OCI-LY3 (cell line): Measurements from ENCODE around the gene TTC12.

Experiments
- EZH2phosphoT487 ChIP-seq: fragments of 200-600 bp; shearing (Covaris generic); IDR thresholded peaks from 2 replicates; pipeline ENCODE4 v1.6.1; 2018; ENCODE audit warnings: antibody characterized with exemption, mixed run types, low read depth
- TF ChIP-seq, protein P1 (sequence below): fragments of 200-600, 300-600 bp; sonication (generic); IDR thresholded peaks from 2 replicates; pipeline ENCODE4 v1.5.1; 2014; ENCODE audit warnings: antibody characterized with exemption, low read length, low read depth

DNA sequence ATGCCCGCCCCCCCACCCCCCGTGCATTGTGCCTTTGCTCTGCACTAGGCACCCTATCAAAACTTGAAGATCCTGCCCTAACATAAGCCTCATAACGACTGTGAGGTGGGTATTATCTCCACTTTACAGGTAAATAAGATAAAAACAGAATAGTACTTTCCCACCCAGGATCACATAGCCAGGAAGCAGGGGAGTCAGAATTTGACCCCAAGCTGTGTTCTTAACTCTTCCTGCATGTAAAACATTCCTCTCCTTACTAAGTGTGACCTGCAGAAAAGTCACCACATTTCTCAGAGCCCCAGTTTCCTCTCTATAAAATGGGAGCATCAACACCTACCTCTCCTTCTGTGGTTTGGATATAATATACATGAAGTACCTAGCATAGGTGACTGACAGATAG lies 55.0 kb downstream of the TTC12 start:
- TF ChIP-seq, protein P1, sequence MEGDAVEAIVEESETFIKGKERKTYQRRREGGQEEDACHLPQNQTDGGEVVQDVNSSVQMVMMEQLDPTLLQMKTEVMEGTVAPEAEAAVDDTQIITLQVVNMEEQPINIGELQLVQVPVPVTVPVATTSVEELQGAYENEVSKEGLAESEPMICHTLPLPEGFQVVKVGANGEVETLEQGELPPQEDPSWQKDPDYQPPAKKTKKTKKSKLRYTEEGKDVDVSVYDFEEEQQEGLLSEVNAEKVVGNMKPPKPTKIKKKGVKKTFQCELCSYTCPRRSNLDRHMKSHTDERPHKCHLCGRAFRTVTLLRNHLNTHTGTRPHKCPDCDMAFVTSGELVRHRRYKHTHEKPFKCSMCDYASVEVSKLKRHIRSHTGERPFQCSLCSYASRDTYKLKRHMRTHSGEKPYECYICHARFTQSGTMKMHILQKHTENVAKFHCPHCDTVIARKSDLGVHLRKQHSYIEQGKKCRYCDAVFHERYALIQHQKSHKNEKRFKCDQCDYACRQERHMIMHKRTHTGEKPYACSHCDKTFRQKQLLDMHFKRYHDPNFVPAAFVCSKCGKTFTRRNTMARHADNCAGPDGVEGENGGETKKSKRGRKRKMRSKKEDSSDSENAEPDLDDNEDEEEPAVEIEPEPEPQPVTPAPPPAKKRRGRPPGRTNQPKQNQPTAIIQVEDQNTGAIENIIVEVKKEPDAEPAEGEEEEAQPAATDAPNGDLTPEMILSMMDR, result no peak
- no peak for TF ChIP-seq EZH2phosphoT487
